Vagina (tissue), 2 donors: ENCODE measurements around the gene SCFD2. TPM values are rescaled to one million over a fixed set of nuclear protein-coding genes. Genes with fewer than 3 reads are reported as not detected.
A peak's percentile ranks its signal among the peaks of the same experiment; 100 is the strongest.

Experiments
- DNase-seq, 2 donors: peaks; one replicate each; pipeline ENCODE4 v3.0.0-alpha.2; 2017; ENCODE audit errors: extremely low spot score in 2 of 2
- H3K27ac ChIP-seq: fragments of 200-600 bp; sonication (generic); one replicate; pipeline ENCODE4 v1.5.1; 2019
- H3K27me3 ChIP-seq: fragments of 200-600 bp; sonication (generic); one replicate; pipeline ENCODE4 v1.5.1; 2019
- H3K36me3 ChIP-seq, 2 donors: fragments of 200-600 bp; sonication (generic); one replicate each; pipeline ENCODE4 v1.5.1; 2017 to 2019
- H3K4me1 ChIP-seq: fragments of 200-600 bp; sonication (generic); one replicate; pipeline ENCODE4 v1.5.1; 2019
- H3K4me3 ChIP-seq, 2 donors: fragments of 200-600 bp; sonication (generic); 1 replicate in 1 of 2; 2 replicates in 1 of 2; pipeline ENCODE4 v1.5.1; 2016 to 2019
- H3K9me3 ChIP-seq: fragments of 200-600 bp; sonication (generic); one replicate; pipeline ENCODE4 v1.5.1; 2019
- CTCF ChIP-seq, 3 experiments: fragments of 450-650 bp in 2 of 3; fragments of 200-600 bp in 1 of 3; sonication (generic) in 1 of 3; IDR thresholded peaks; one replicate each; pipeline ENCODE4 v1.5.1; 2017 to 2019; ENCODE audit warnings: antibody characterized with exemption in 3 of 3, mild to moderate bottlenecking in 2 of 3, moderate library complexity in 2 of 3
- POLR2A ChIP-seq, 2 donors: fragments of 450-650 bp; IDR thresholded peaks; one replicate each; pipeline ENCODE4 v1.6.1; 2017; ENCODE audit warnings: antibody characterized with exemption in 2 of 2, mild to moderate bottlenecking in 2 of 2, moderate library complexity in 2 of 2
- POLR2AphosphoS5 ChIP-seq, 2 donors: sonication (generic); formaldehyde crosslinking; IDR thresholded peaks; one replicate each; pipeline ENCODE4 v1.9.0; 2017; ENCODE audit warnings: antibody characterized with exemption in 2 of 2, mild to moderate bottlenecking in 2 of 2, low read depth in 1 of 2; ENCODE audit not compliant: insufficient read depth in 1 of 2
- intact Hi-C: fragments of 100-400 bp; cut with DNase I; formaldehyde crosslinking; loops from one replicate; pipeline ENCODE4 v1.15.1; 2023
- total RNA-seq: library from RNA; depleted of rRNA; stranded (reverse); fragments of >200 nt; gene quantifications from one replicate; pipeline ENCODE4 v1.2.3, GENCODE V29; 2016

The SCFD2 gene
- total RNA-seq, 1 donor from 2014 or later = 33.1 TPM

GRCh38 chr4:53018471-53018870 is 347.4 kb downstream of the SCFD2 start:
- intact Hi-C loops = no loop called here
- no peak for DNase-seq
- no peak overlapping the region for H3K27ac ChIP-seq

GRCh38 chr4:53016099-53016820 is 349.6 kb downstream of the SCFD2 start:
- TF ChIP-seq CTCF (IDR thresholded peaks at IDR 0.05) (no peak), POLR2A (IDR thresholded peaks at IDR 0.05) (no peak), POLR2AphosphoS5 (IDR thresholded peaks at IDR 0.05; ENCODE audit: insufficient read depth in 1 of 2, low read depth in 1 of 2) (no peak)
- Histone ChIP-seq H3K27ac (no peak overlapping the region), H3K27me3 (no peaks in the 10 kb centered on the region), H3K4me3 (no peak overlapping the region), H3K36me3 (no peaks in the 10 kb centered on the region), H3K9me3 (no peaks in the 10 kb centered on the region), H3K4me1 (peaks cover 41% of the 10 kb centered on the region)
- no peak for DNase-seq
- intact Hi-C loops = no loop called here

More at GRCh38 chr4:53018471-53018870, 347.4 kb downstream of the SCFD2 start:
- Histone ChIP-seq H3K27me3 (no peaks in the 10 kb centered on the region), H3K4me3 (no peak overlapping the region), H3K36me3 (no peaks in the 10 kb centered on the region), H3K9me3 (no peaks in the 10 kb centered on the region), H3K4me1 (peaks cover 40% of the 10 kb centered on the region)
- TF ChIP-seq CTCF (IDR thresholded peaks at IDR 0.05) = no peak
- no peak for TF ChIP-seq POLR2AphosphoS5 (IDR thresholded peaks at IDR 0.05; ENCODE audit: insufficient read depth in 1 of 2, low read depth in 1 of 2)

- H3K36me3 ChIP-seq = no peaks in the 10 kb centered on the region
- H3K27me3 ChIP-seq = no peaks in the 10 kb centered on the region
- intact Hi-C loops = no loop called here
- no peaks in the 10 kb centered on the region for H3K9me3 ChIP-seq
- no peak overlapping the region for H3K27ac ChIP-seq
- TF ChIP-seq POLR2AphosphoS5 (IDR thresholded peaks at IDR 0.05; ENCODE audit: insufficient read depth in 1 of 2, low read depth in 1 of 2) (no peak), CTCF (IDR thresholded peaks at IDR 0.05) (peak; percentile 28 to 50 (median 47))
- H3K4me3 ChIP-seq = no peak overlapping the region
- peaks cover 44% of the 10 kb centered on the region for H3K4me1 ChIP-seq
- no peak for DNase-seq
These were observed 350.2 kb downstream of the SCFD2 start for GRCh38 chr4:53015681-53016080.

GRCh38 chr4:53014881-53015280 is 351.0 kb downstream of the SCFD2 start:
- no peak overlapping the region for H3K27ac ChIP-seq
- TF ChIP-seq POLR2AphosphoS5 (IDR thresholded peaks at IDR 0.05; ENCODE audit: insufficient read depth in 1 of 2, low read depth in 1 of 2) (no peak), CTCF (IDR thresholded peaks at IDR 0.05) (no peak), POLR2A (IDR thresholded peaks at IDR 0.05) (no peak)
- intact Hi-C loops = no loop called here
- DNase-seq = no peak
- H3K36me3 ChIP-seq = no peaks in the 10 kb centered on the region
- H3K4me3 ChIP-seq = no peak overlapping the region
- no peaks in the 10 kb centered on the region for H3K9me3 ChIP-seq
- H3K4me1 ChIP-seq = peaks cover 40% of the 10 kb centered on the region
- no peaks in the 10 kb centered on the region for H3K27me3 ChIP-seq
